ENCODE measurements around the gene SLC27A1. TPM values are rescaled to one million over a fixed set of nuclear protein-coding genes. Genes with fewer than 3 reads are reported as not detected.

The SLC27A1 gene
- total RNA-seq, 2 donors from 2014 or later, result 11.8 to 16.9 TPM

DNA sequence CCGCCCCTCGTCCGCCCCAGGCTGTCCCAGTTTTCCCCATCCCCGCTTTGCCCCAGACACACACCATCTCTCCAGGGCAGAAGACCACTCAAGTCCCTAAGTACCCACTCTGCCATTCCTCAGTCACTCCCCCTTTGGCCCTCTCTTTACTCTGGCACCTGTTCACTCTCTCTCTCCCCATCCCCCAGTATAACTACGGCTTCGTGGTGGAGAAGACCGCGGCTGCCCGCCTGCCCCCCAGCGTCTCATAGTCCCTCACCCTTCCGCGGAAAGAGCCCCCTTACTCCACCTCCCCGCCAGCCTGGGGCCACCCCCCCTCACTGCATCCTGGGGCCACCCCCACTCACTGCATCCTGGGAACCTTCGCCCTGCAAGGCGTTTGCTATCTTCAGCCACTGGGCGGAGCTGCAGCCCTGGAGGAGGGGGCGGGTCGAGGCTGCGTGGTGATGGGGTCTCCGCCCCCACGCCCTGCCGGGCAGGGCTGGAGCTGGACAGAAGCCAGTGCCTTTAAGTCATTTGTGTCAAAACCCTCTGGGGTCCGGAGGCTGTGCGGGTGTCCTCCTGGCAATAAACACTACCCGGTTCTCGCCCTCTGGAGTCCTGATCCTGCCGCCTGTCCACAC is 45.5 kb upstream of the SLC27A1 start:
- Mint-ChIP-seq H3K4me3 (peak overlapping the region; percentile 44), H3K27ac (peak overlapping the region; percentile 48), H3K36me3 (ENCODE audit: low read depth) (peaks cover 10% of the 10 kb centered on the region), H3K27me3 (ENCODE audit: insufficient read depth) (no peaks in the 10 kb centered on the region), H3K4me1 (peaks cover 6% of the 10 kb centered on the region), H3K9me3 (no peaks in the 10 kb centered on the region)
- peak; percentile 76 for TF ChIP-seq CTCF (conservative IDR thresholded peaks at IDR 0.05)
- no peak overlapping the region for H3K27ac ChIP-seq (ENCODE audit: low read depth, low read length)
- DNase-seq, result peak; percentile 96
- H3K27me3 ChIP-seq (ENCODE audit: control insufficient read depth, insufficient read depth, low read length, poor library complexity, severe bottlenecking), result no peaks in the 10 kb centered on the region
- H3K9me3 ChIP-seq (ENCODE audit: control insufficient read depth, low read length), result no peaks in the 10 kb centered on the region
- no peak overlapping the region for H3K9ac ChIP-seq (ENCODE audit: extremely low read depth, low read length, poor library complexity, severe bottlenecking)
- no peak overlapping the region for H3K4me3 ChIP-seq (ENCODE audit: low read length)
- WGBS, 2 experiments (ENCODE audit: insufficient coverage in 1 of 2, insufficient read length in 1 of 2), result 13 to 23% methylated on average over 4 to 27 of the region's 27 CpGs
- H3K4me1 ChIP-seq (ENCODE audit: control insufficient read depth, insufficient read depth, low read length), result no peaks in the 10 kb centered on the region
- peaks cover 4% of the 10 kb centered on the region for H3K36me3 ChIP-seq (ENCODE audit: control insufficient read depth, insufficient read depth, low read length)

DNA sequence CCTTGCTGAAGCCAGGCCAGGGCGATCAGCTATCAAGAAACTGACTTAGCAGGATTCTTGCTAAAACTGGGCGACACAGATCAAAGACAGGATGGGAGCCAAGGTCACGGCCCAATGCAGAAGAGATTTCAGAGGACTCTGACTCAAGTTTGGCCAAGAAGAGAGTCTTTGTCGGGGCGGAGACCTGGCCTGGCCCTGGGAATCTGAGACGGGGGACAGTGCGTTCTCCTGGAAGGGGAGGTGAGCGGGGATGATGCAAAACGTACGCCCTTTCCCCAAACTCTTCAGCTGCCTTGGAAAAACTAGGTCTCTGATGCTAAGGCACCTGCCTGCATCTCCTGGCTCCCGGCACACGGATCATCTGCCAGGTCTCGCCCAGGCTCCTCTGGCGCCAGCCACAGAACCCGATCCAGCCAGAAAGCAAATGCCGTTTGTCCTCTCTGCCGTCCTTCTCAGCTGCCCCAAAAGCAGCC is 40.6 kb upstream of the SLC27A1 start:
- TF ChIP-seq CTCF (conservative IDR thresholded peaks at IDR 0.05), result no peak
- no peak overlapping the region for H3K9ac ChIP-seq (ENCODE audit: extremely low read depth, low read length, poor library complexity, severe bottlenecking)
- H3K4me1 ChIP-seq (ENCODE audit: control insufficient read depth, insufficient read depth, low read length), result no peaks in the 10 kb centered on the region
- H3K9me3 ChIP-seq (ENCODE audit: control insufficient read depth, low read length), result no peaks in the 10 kb centered on the region
- peaks cover 1% of the 10 kb centered on the region for H3K4me1 Mint-ChIP-seq
- no peak for DNase-seq
- no peaks in the 10 kb centered on the region for H3K27me3 ChIP-seq (ENCODE audit: control insufficient read depth, insufficient read depth, low read length, poor library complexity, severe bottlenecking)
- H3K27me3 Mint-ChIP-seq (ENCODE audit: insufficient read depth), result peaks cover 2% of the 10 kb centered on the region
- H3K27ac Mint-ChIP-seq, result no peak overlapping the region
- no peak overlapping the region for H3K27ac ChIP-seq (ENCODE audit: low read depth, low read length)
- H3K36me3 ChIP-seq (ENCODE audit: control insufficient read depth, insufficient read depth, low read length), result no peaks in the 10 kb centered on the region
- no peak overlapping the region for H3K4me3 Mint-ChIP-seq
- no peaks in the 10 kb centered on the region for H3K36me3 Mint-ChIP-seq (ENCODE audit: low read depth)
- 91% methylated on average over 13 to 17 of the region's 17 CpGs for WGBS, 2 experiments (ENCODE audit: insufficient coverage in 1 of 2, insufficient read length in 1 of 2)
- H3K9me3 Mint-ChIP-seq, result no peaks in the 10 kb centered on the region
- H3K4me3 ChIP-seq (ENCODE audit: low read length), result no peak overlapping the region

- H3K4me3 ChIP-seq (ENCODE audit: low read length), result no peak overlapping the region
- no peak overlapping the region for H3K27ac ChIP-seq (ENCODE audit: low read depth, low read length)
- no peak for DNase-seq
- H3K36me3 ChIP-seq (ENCODE audit: control insufficient read depth, insufficient read depth, low read length), result peaks cover 4% of the 10 kb centered on the region
- TF ChIP-seq CTCF (conservative IDR thresholded peaks at IDR 0.05), result no peak
- peaks cover 6% of the 10 kb centered on the region for H3K36me3 Mint-ChIP-seq (ENCODE audit: low read depth)
- H3K9me3 Mint-ChIP-seq, result no peaks in the 10 kb centered on the region
- H3K27me3 Mint-ChIP-seq (ENCODE audit: insufficient read depth), result peaks cover 2% of the 10 kb centered on the region
- H3K9me3 ChIP-seq (ENCODE audit: control insufficient read depth, low read length), result no peaks in the 10 kb centered on the region
- no peak overlapping the region for H3K27ac Mint-ChIP-seq
- no peaks in the 10 kb centered on the region for H3K4me1 Mint-ChIP-seq
- no peaks in the 10 kb centered on the region for H3K27me3 ChIP-seq (ENCODE audit: control insufficient read depth, insufficient read depth, low read length, poor library complexity, severe bottlenecking)
- no peak overlapping the region for H3K4me3 Mint-ChIP-seq
- 87 to 93% methylated on average over 7 of the region's 7 CpGs for WGBS, 2 experiments (ENCODE audit: insufficient coverage in 1 of 2, insufficient read length in 1 of 2)
- H3K9ac ChIP-seq (ENCODE audit: extremely low read depth, low read length, poor library complexity, severe bottlenecking), result no peak overlapping the region
- no peaks in the 10 kb centered on the region for H3K4me1 ChIP-seq (ENCODE audit: control insufficient read depth, insufficient read depth, low read length)
Observed at GRCh38 chr19:17431417-17431816, 38.9 kb upstream of the SLC27A1 start.
